Effector memory CD4-positive, alpha-beta T cell (primary cell): ENCODE results near the gene NT5C1A.

Experiments
- DNase-seq, 3 donors: peaks; one replicate each; pipeline ENCODE4 v3.0.0-alpha.2; 2020
- H3K27ac ChIP-seq: 2 replicates; pipeline ENCODE4 v1.7.0; 2013; ENCODE audit warnings: mild to moderate bottlenecking, low read length, moderate library complexity; ENCODE audit not compliant: insufficient read depth, poor library complexity, severe bottlenecking
- H3K27me3 ChIP-seq: replicated peaks from 2 replicates; pipeline ENCODE4 v1.7.0; 2013; ENCODE audit warnings: mild to moderate bottlenecking, low read length; ENCODE audit not compliant: insufficient read depth, control insufficient read depth, poor library complexity, severe bottlenecking
- H3K36me3 ChIP-seq: 2 replicates; pipeline ENCODE4 v1.7.0; 2013; ENCODE audit warnings: mild to moderate bottlenecking, low read length, moderate library complexity; ENCODE audit not compliant: control insufficient read depth, insufficient read depth
- H3K4me1 ChIP-seq: 2 replicates; pipeline ENCODE4 v1.7.0; 2013; ENCODE audit warnings: low read length, mild to moderate bottlenecking; ENCODE audit not compliant: control insufficient read depth, insufficient read depth, poor library complexity, severe bottlenecking
- H3K4me3 ChIP-seq: 2 replicates; pipeline ENCODE4 v1.7.0; 2013; ENCODE audit warnings: low read length, low read depth, mild to moderate bottlenecking; ENCODE audit not compliant: insufficient read depth, poor library complexity, severe bottlenecking
- H3K9me3 ChIP-seq: 2 replicates; pipeline ENCODE4 v1.7.0; 2013; ENCODE audit warnings: mild to moderate bottlenecking, low read length, moderate library complexity; ENCODE audit not compliant: control insufficient read depth

NT5C1A gene

DNA sequence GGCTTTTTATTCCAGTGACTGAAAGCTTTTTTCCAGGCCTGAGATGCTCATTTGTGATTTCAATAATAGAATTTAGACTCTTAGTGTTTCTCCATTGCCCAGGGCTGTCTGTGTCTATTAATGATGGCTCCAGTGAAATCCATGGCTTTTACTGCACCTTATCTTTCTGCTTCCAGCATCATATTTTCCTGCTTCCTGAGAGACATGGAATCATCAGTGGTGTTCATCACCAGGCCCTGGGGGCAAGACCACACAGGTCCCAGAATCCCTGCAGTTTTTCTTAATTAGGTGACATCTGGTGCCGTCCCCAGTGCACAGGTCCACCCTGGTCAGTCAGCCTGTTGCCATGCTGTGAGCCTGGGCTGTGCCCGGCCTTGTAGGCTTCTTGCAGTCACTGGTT is 15.5 kb downstream of the NT5C1A start:
- Histone ChIP-seq H3K27me3 (no peaks in the 10 kb centered on the region), H3K4me3 (no peak overlapping the region), H3K9me3 (no peaks in the 10 kb centered on the region), H3K36me3 (no peaks in the 10 kb centered on the region), H3K27ac (no peak overlapping the region), H3K4me1 (no peaks in the 10 kb centered on the region)
- no peak for DNase-seq

DNA sequence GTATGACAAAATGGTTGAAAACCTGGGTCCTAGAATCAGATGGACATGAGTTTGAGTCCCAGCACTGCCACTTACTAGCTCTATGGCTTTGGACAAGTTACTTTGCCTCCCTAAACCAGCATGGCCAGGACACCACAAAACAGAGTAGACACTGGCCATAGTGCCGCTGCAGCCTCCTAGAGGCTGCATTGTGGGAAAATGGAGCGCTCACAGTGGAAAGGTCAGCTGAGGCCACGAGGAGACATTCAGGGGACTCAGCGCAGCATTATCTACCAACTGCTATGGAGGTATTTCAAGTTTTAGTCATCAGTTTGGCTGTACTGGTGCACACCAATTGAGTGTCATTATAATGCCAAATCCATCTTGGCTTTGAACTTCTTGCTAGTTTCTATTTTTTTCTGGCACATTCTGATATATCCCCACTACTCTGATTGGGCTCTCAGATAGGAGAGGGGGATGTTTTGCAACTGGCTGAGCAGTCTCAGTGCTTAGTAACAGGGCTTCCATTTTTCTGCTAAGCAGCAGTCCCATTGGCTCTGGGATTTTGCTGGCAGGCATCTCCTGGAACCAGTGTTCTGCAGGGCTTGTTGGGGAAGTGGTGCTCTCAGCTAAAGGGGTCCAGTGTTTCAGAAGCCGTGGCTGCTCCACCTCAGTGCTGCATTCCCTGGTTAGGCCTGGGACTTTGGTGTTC is 16.2 kb downstream of the NT5C1A start:
- H3K36me3 ChIP-seq, result no peaks in the 10 kb centered on the region
- DNase-seq, result no peak
- H3K4me1 ChIP-seq, result no peaks in the 10 kb centered on the region
- H3K27me3 ChIP-seq, result no peaks in the 10 kb centered on the region
- no peaks in the 10 kb centered on the region for H3K9me3 ChIP-seq
- no peak overlapping the region for H3K4me3 ChIP-seq
- no peak overlapping the region for H3K27ac ChIP-seq

DNA sequence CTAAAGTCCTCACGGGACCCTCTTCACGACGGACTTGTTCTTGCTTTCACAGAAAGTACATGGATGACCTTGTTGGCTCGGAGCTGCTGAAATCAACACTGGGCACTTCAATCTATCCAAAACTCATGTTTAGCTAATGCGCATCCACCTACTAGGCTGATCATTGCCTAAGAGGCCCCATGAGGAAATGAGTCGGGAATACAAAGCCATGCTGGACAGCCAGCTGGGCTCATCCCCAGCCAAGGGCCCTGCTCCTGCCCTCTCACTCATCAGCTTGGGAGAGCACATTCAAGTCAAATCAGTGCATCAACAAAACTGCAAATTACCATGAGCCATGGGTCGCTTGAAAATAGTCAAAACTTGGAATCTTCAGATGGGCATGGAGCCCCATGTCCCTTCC is 17.6 kb downstream of the NT5C1A start:
- Histone ChIP-seq H3K4me1 (no peaks in the 10 kb centered on the region), H3K27ac (no peak overlapping the region), H3K27me3 (no peaks in the 10 kb centered on the region), H3K4me3 (no peak overlapping the region), H3K9me3 (no peaks in the 10 kb centered on the region), H3K36me3 (no peaks in the 10 kb centered on the region)
- DNase-seq, result no peak

- H3K4me3 ChIP-seq, result no peak overlapping the region
- no peaks in the 10 kb centered on the region for H3K27me3 ChIP-seq
- DNase-seq, result peak; percentile 28 to 53 (median 46)
- H3K36me3 ChIP-seq, result no peaks in the 10 kb centered on the region
- H3K4me1 ChIP-seq, result no peaks in the 10 kb centered on the region
- H3K27ac ChIP-seq, result no peak overlapping the region
- H3K9me3 ChIP-seq, result no peaks in the 10 kb centered on the region
Observed at GRCh38 chr1:39653546-39654031, 18.3 kb downstream of the NT5C1A start.

DNA sequence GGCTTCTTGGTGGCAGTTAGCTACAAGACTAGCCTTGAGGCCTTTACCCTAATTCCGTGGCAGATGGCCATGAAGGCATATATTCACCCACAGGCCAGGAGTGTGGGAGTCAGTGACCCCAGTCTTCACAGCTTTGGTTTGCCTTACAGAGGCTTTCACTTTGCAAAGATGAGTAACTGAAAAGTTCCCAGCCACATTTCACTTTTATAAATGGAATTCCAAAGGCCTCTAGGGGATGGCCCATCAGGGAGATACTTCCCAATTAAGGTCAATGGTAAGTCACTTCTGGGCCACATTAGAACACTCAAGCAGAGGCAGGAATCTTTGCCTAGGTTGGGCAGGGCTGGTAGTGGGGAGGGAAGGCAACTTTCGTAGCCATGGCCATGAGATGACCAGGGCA is 19.4 kb downstream of the NT5C1A start:
- DNase-seq, result no peak
- Histone ChIP-seq H3K4me3 (no peak overlapping the region), H3K27ac (no peak overlapping the region), H3K36me3 (no peaks in the 10 kb centered on the region), H3K27me3 (no peaks in the 10 kb centered on the region), H3K9me3 (no peaks in the 10 kb centered on the region), H3K4me1 (no peaks in the 10 kb centered on the region)

GRCh38 chr1:39652105-39652504 is 19.8 kb downstream of the NT5C1A start:
- Histone ChIP-seq H3K36me3 (no peaks in the 10 kb centered on the region), H3K27ac (no peak overlapping the region), H3K9me3 (no peaks in the 10 kb centered on the region), H3K27me3 (no peaks in the 10 kb centered on the region), H3K4me1 (no peaks in the 10 kb centered on the region), H3K4me3 (no peak overlapping the region)
- DNase-seq, result no peak

GRCh38 chr1:39650431-39650830 is 21.5 kb downstream of the NT5C1A start:
- Histone ChIP-seq H3K27ac (no peak overlapping the region), H3K4me3 (no peak overlapping the region), H3K4me1 (no peaks in the 10 kb centered on the region), H3K36me3 (no peaks in the 10 kb centered on the region), H3K9me3 (no peaks in the 10 kb centered on the region), H3K27me3 (no peaks in the 10 kb centered on the region)
- no peak for DNase-seq

DNA sequence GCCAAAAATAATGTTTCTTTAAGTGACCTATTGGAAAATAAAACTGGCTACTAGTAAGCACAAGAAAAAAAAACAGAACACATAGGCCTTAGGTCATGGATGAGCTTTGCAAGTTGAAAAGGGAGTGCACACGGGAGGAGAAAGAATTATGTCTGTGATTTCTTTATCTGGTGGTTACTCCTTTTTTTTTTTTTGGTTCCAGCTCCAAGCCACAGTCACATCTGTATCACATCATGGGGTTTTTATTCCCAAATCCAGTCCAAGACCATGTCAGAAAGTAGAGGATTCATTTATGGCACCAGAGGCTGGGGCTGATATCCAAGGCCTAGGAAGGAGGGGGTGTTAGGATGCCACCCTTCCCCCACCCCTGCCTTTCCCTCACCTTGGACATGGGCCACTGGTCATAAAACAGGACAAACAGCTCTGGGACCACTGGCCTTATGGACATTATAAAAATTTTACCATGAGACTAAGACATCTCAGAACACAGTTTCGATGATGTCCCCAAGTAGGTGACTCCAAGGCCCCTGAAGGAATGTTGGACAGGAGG is 22.2 kb downstream of the NT5C1A start:
- Histone ChIP-seq H3K27ac (no peak overlapping the region), H3K9me3 (no peaks in the 10 kb centered on the region), H3K27me3 (no peaks in the 10 kb centered on the region), H3K4me1 (no peaks in the 10 kb centered on the region), H3K36me3 (no peaks in the 10 kb centered on the region), H3K4me3 (no peak overlapping the region)
- DNase-seq, result no peak

DNA sequence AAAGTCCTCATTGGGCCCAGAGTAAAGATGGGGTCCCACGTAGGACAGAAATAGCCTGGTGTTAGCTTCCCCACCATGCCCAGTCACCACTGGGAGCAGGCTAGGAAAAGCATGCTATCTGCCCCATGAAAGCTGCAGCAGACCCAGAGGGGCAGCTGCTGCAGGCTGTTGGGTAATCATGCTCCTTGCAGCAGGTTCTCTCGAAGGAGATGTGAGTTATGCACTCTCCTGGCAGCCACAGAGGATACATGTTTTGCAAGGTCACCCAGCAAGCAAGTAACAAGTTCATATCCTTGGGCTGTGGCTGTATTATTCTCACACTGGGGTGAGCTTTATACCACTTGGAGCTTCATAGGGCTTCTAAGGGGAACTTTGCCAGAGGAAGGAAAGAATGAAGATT is 23.4 kb downstream of the NT5C1A start:
- H3K9me3 ChIP-seq, result no peaks in the 10 kb centered on the region
- no peak overlapping the region for H3K27ac ChIP-seq
- H3K4me3 ChIP-seq, result no peak overlapping the region
- H3K4me1 ChIP-seq, result no peaks in the 10 kb centered on the region
- no peaks in the 10 kb centered on the region for H3K27me3 ChIP-seq
- DNase-seq, result no peak
- H3K36me3 ChIP-seq, result no peaks in the 10 kb centered on the region

DNA sequence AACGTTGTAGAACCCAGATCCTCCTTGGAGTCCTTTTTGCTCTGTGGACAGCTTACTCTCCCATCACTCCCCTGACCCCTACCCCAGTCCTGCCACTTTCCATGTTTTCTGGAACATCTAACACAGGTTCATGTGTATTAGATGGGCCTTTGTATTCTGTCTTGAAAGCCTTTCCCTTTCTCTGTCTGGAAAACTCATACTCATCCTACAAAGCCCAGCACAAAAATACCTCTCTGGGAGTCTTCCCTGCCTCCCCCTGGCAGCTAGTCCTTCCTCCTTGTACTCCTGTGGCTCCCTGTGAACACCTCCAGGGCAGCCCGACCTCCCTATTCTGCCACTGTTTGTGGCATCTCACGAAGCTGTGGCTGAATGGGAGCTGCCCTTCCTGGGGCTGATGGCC is 24.7 kb downstream of the NT5C1A start:
- no peaks in the 10 kb centered on the region for H3K9me3 ChIP-seq
- no peaks in the 10 kb centered on the region for H3K36me3 ChIP-seq
- no peak overlapping the region for H3K4me3 ChIP-seq
- no peaks in the 10 kb centered on the region for H3K27me3 ChIP-seq
- no peak overlapping the region for H3K27ac ChIP-seq
- DNase-seq, result no peak
- no peaks in the 10 kb centered on the region for H3K4me1 ChIP-seq
